HCT116 (cell line): ENCODE results near the gene MEGF6. TPM values are rescaled to one million over a fixed set of nuclear protein-coding genes. Genes with fewer than 3 reads are reported as not detected.

ENCODE experiments used
- ATAC-seq: fragments of 200-7000 bp; cut with Tn5 transposase; 2 replicates; pipeline ENCODE4 v1.9.1; 2020; ENCODE audit warnings: mild to moderate bottlenecking, moderate library complexity
- BruUV-seq: library from RNA; stranded (reverse); fragments of 400-500 nt; replicated peaks from 2 replicates; lab custom pipeline; 2021; lab: Mats Ljungman, UMichigan
- CTCF ChIA-PET: fragments of 300-600 bp; sonication (Branson Sonifier 250); formaldehyde crosslinking; loops from one replicate; lab custom pipeline; 2021; ENCODE audit warnings: antibody characterized with exemption; lab: Charles Lee
- POLR2A ChIA-PET: fragments of 300-600, 350-600 bp; sonication (Branson Sonifier 250); formaldehyde crosslinking; loops from one replicate; lab custom pipeline; 2021; ENCODE audit warnings: antibody characterized with exemption; lab: Charles Lee
- RAD21 ChIA-PET, 2 experiments: fragments of 300-600 bp; sonication (Branson Sonifier 250); formaldehyde crosslinking; loops; one replicate each; lab custom pipeline; 2023; ENCODE audit warnings: low total read pairs in 2 of 2; ENCODE audit not compliant: uncharacterized antibody in 2 of 2, unreplicated experiment in 2 of 2, low non-redundant PET in 1 of 2; lab: Charles Lee
- DNase-seq: peaks from one replicate; pipeline ENCODE4 v3.0.0-alpha.2; 2010; ENCODE audit warnings: low read depth, low spot score
- H2AFZ ChIP-seq: fragments of 200-600 bp; shearing (Covaris generic), sonication (generic); 2 replicates; pipeline ENCODE4 v1.6.1; 2017; ENCODE audit warnings: low read depth, mixed run types, mixed read lengths, antibody characterized with exemption, low read length; ENCODE audit not compliant: poor library complexity, severe bottlenecking
- H3K27ac ChIP-seq: 2 replicates; pipeline ENCODE4 v1.5.1; 2012; ENCODE audit warnings: low read depth, low read length
- H3K27me3 ChIP-seq: fragments of 200-600 bp; sonication (generic); 2 replicates; pipeline ENCODE4 v1.6.1; 2016; ENCODE audit warnings: mixed run types, low read length, mixed read lengths; ENCODE audit not compliant: insufficient read depth
- H3K36me3 ChIP-seq, 2 experiments: fragments of 200-500 bp in 1 of 2; fragments of 200-600 bp in 1 of 2; sonication (Bioruptor generic) in 1 of 2; sonication (generic) in 1 of 2; 2 replicates each; pipeline versions ENCODE4 v1.5.1 to v1.6.1; 2014 to 2016; ENCODE audit warnings: low read length in 2 of 2, inconsistent platforms in 1 of 2, mixed read lengths in 1 of 2, mixed run types in 1 of 2; ENCODE audit not compliant: insufficient read depth in 2 of 2, control insufficient read depth in 1 of 2
- H3K4me1 ChIP-seq, 2 experiments: fragments of 200-600 bp in 1 of 2; sonication (generic) in 1 of 2; 2 replicates each; pipeline versions ENCODE4 v1.5.1 to v1.6.1; 2012 to 2017; ENCODE audit warnings: low read length in 2 of 2, inconsistent platforms in 1 of 2, mild to moderate bottlenecking in 1 of 2, mixed read lengths in 1 of 2, mixed run types in 1 of 2, moderate library complexity in 1 of 2; ENCODE audit not compliant: insufficient read depth in 2 of 2, control insufficient read depth in 1 of 2
- H3K4me2 ChIP-seq: fragments of 200-600 bp; sonication (generic); 2 replicates; pipeline ENCODE4 v1.6.1; 2017; ENCODE audit warnings: mixed run types, low read length, mixed read lengths
- H3K4me3 ChIP-seq, 2 experiments: fragments of 200-600 bp in 1 of 2; sonication (generic) in 1 of 2; replicated peaks in 1 of 2; 2 replicates each; pipeline ENCODE4 v1.5.1; 2011 to 2016; ENCODE audit warnings: low read length in 2 of 2, control low read depth in 1 of 2, low read depth in 1 of 2, mild to moderate bottlenecking in 1 of 2, mixed read lengths in 1 of 2, mixed run types in 1 of 2
- H3K79me2 ChIP-seq: fragments of 200-600 bp; sonication (generic); 2 replicates; pipeline ENCODE4 v1.6.1; 2017; ENCODE audit warnings: mild to moderate bottlenecking, mixed run types, low read length, moderate library complexity, mixed read lengths; ENCODE audit not compliant: insufficient read depth
- H3K9ac ChIP-seq: fragments of 200-600 bp; sonication (generic); 2 replicates; pipeline ENCODE4 v1.6.1; 2016; ENCODE audit warnings: low read length, mixed read lengths
- H3K9me2 ChIP-seq: fragments of 200-600 bp; sonication (generic), shearing (Covaris generic); 2 replicates; pipeline ENCODE4 v1.6.1; 2017; ENCODE audit warnings: mixed run types, mild to moderate bottlenecking, moderate library complexity; ENCODE audit not compliant: insufficient read depth
- H3K9me3 ChIP-seq, 2 experiments: fragments of 200-500 bp in 1 of 2; fragments of 200-600 bp in 1 of 2; sonication (Bioruptor generic) in 1 of 2; sonication (generic) in 1 of 2; 2 replicates each; pipeline ENCODE4 v1.6.1; 2014 to 2017; ENCODE audit warnings: low read length in 2 of 2, mixed read lengths in 2 of 2, inconsistent platforms in 1 of 2, low read depth in 1 of 2, mild to moderate bottlenecking in 1 of 2, mixed run types in 1 of 2, moderate library complexity in 1 of 2; ENCODE audit not compliant: control insufficient read depth in 1 of 2, insufficient read depth in 1 of 2
- H4K20me1 ChIP-seq: fragments of 200-600 bp; sonication (generic), shearing (Covaris generic); 2 replicates; pipeline ENCODE4 v1.6.1; 2017; ENCODE audit warnings: mixed run types, mild to moderate bottlenecking, moderate library complexity; ENCODE audit not compliant: insufficient read depth
- CBX3 ChIP-seq: IDR thresholded peaks from 2 replicates; pipeline ENCODE4 v1.6.1; 2012; ENCODE audit warnings: low read depth
- EGR1 ChIP-seq: IDR thresholded peaks from 2 replicates; pipeline ENCODE4 v1.6.1; 2012; ENCODE audit warnings: low read depth
- ELF1 ChIP-seq: IDR thresholded peaks from 2 replicates; pipeline ENCODE4 v1.6.1; 2012; ENCODE audit warnings: low read depth, borderline replicate concordance
- EZH2 ChIP-seq: fragments of 200-600 bp; sonication (generic); IDR thresholded peaks from 2 replicates; pipeline ENCODE4 v1.6.1; 2017; ENCODE audit warnings: antibody characterized with exemption, mixed run types
- FOSL1 ChIP-seq: IDR thresholded peaks from 2 replicates; pipeline ENCODE4 v1.6.1; 2012; ENCODE audit warnings: low read depth
- RAD21 ChIP-seq: IDR thresholded peaks from 2 replicates; pipeline ENCODE4 v1.6.1; 2012; ENCODE audit warnings: low read depth, mild to moderate bottlenecking
- SIN3A ChIP-seq: IDR thresholded peaks from 2 replicates; pipeline ENCODE4 v1.6.1; 2012; ENCODE audit warnings: low read depth
- SP1 ChIP-seq: IDR thresholded peaks from 2 replicates; pipeline ENCODE4 v1.6.1; 2012; ENCODE audit warnings: low read depth
- SRF ChIP-seq: IDR thresholded peaks from 2 replicates; pipeline ENCODE4 v1.6.1; 2012; ENCODE audit warnings: low read depth
- YY1 ChIP-seq: IDR thresholded peaks from 2 replicates; pipeline ENCODE4 v1.6.1; 2011; ENCODE audit warnings: low read length, low read depth, moderate library complexity, mild to moderate bottlenecking; ENCODE audit not compliant: insufficient replicate concordance; ENCODE audit errors: extremely low read depth
- intact Hi-C: fragments of 100-400 bp; cut with micrococcal nuclease; formaldehyde crosslinking; loops from 2 replicates; pipeline ENCODE4 v1.10.0; 2022
- total RNA-seq: library from RNA; stranded (reverse); gene quantifications from one replicate; pipeline ENCODE4 v1.2.1, GENCODE V29; 2021; ENCODE audit not compliant: unreplicated experiment
- TF ChIP-seq, protein P1 (sequence below): IDR thresholded peaks from 2 replicates; pipeline ENCODE4 v1.6.1; 2011; ENCODE audit warnings: mild to moderate bottlenecking, low read length, moderate library complexity; ENCODE audit not compliant: insufficient replicate concordance; ENCODE audit errors: extremely low read depth
- TF ChIP-seq, protein P2 (sequence below): IDR thresholded peaks from 2 replicates; pipeline ENCODE4 v1.6.1; 2012

MEGF6 gene
- total RNA-seq, 1 experiment from 2014 or later: 47.6 TPM

DNA sequence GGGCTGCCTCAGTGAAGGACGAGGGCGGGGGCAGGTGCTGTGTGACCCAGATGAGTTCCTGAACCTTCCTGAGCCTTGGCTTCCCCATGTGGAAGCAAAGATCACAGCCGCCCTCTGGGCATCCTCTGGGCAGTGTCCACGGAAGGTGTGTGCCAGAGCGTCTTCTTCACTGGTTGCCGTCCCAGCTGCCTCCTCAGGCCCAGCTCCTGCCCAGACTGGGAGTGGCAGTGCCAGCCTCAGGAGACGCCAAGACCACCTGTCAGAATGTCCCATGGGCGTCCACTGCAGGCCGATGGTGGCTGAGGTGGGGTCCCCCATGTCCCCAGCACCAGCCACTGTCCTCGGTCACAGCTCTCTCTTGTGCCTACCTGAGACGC is 146.7 kb downstream of the MEGF6 start:
- TF ChIP-seq, protein P1, sequence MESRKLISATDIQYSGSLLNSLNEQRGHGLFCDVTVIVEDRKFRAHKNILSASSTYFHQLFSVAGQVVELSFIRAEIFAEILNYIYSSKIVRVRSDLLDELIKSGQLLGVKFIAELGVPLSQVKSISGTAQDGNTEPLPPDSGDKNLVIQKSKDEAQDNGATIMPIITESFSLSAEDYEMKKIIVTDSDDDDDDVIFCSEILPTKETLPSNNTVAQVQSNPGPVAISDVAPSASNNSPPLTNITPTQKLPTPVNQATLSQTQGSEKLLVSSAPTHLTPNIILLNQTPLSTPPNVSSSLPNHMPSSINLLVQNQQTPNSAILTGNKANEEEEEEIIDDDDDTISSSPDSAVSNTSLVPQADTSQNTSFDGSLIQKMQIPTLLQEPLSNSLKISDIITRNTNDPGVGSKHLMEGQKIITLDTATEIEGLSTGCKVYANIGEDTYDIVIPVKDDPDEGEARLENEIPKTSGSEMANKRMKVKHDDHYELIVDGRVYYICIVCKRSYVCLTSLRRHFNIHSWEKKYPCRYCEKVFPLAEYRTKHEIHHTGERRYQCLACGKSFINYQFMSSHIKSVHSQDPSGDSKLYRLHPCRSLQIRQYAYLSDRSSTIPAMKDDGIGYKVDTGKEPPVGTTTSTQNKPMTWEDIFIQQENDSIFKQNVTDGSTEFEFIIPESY: no peak
- TF ChIP-seq YY1 (no peak), SRF (no peak), FOSL1 (no peak), SIN3A (no peak), ELF1 (no peak), RAD21 (no peak), SP1 (no peak), EGR1 (no peak), EZH2 (no peak), CBX3 (no peak)
- TF ChIP-seq, protein P2, sequence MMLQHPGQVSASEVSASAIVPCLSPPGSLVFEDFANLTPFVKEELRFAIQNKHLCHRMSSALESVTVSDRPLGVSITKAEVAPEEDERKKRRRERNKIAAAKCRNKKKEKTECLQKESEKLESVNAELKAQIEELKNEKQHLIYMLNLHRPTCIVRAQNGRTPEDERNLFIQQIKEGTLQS: no peak
- TF ChIP-seq, all 23 proteins: peak for 0
- no peaks in the 10 kb centered on the region for H3K27me3 ChIP-seq
- CTCF ChIA-PET: no interaction called here
- no peak for DNase-seq
- H3K9me2 ChIP-seq: no peaks in the 10 kb centered on the region
- no peak overlapping the region for H3K4me2 ChIP-seq
- H3K27ac ChIP-seq: no peak overlapping the region
- intact Hi-C loops: no loop called here
- no peak overlapping the region for H3K9ac ChIP-seq
- POLR2A ChIA-PET: no interaction called here
- RAD21 ChIA-PET: no interaction called here
- H3K4me1 ChIP-seq: peaks cover 10 to 16% of the 10 kb centered on the region in 2 experiments
- no peak for ATAC-seq
- H4K20me1 ChIP-seq: no peaks in the 10 kb centered on the region
- no peaks in the 10 kb centered on the region for H3K36me3 ChIP-seq
- no TSS peak for BruUV-seq
- H3K9me3 ChIP-seq: no peaks in the 10 kb centered on the region
- no peaks in the 10 kb centered on the region; the same call in 1 of the 2 replicates for H3K79me2 ChIP-seq
- H3K4me3 ChIP-seq: no peak overlapping the region
- H2AFZ ChIP-seq: no peak overlapping the region
